HPDE6-E6E7 (cell line): Measurements from ENCODE around the gene SYNPO2.

Experiments used
- DNase-seq: peaks from one replicate; pipeline ENCODE4 v3.0.0; 2011; ENCODE audit warnings: missing footprints; ENCODE audit errors: extremely low spot score

Gene SYNPO2

DNA sequence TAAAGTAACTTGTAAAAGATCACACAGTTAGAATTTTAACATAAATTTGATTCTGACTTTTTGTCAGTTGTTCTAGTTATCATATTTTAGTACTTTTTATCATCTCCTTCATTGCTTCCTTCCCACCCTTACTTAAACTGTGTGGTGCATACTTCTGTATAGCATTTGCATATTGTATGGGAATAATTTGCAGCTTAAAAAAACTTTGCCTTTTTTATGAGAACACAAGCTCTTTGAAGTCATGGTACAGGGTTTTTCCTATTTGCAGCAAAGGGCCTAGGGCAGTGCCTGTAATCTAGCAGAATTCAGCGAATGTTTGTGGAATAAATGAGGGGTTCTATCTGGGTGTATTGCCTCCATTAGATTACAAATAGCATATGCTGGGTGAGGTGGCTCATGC is 41.6 kb downstream of the SYNPO2 start:
- DNase-seq, result no peak

DNA sequence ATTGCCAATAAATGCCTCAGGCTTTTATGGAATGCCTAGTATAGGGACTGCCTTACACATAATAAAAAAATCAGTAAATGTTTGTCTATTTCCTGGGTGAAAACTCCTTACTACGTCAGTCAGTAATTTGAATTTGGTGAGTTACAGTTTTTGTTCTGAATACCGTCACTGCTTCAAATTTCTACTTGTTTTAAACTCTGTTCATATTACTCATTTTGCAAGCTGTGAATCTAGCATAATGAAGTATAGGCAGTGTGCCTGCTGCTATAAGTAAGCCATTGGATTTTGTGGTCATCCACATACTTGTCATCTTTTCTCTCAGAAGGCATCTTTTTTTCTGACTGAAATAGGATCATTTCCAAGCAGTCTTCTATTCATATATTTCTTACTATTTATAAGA is 43.1 kb downstream of the SYNPO2 start:
- no peak for DNase-seq

DNA sequence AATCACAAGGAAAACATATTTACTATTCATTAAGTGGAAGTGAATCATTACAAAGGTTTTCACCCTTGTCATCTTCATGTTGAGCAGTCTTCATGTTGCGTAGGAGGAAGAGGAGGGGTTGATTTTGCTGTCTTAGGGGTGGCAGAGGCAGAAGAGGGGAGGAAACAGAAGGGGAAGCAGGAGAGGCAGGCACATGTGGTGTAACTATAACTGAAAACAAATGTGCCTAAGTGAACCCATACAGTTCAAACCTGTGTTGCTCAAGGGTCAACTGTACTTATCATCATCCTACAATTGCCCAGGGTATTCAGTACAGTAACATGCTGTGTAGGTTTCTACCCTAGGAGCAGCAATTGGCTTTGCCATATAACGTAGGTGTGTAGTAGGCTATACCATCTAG is 47.2 kb downstream of the SYNPO2 start:
- DNase-seq, result no peak

GRCh38 chr4:118936406-118936805 is 47.8 kb downstream of the SYNPO2 start:
- no peak for DNase-seq

- DNase-seq, result no peak
Measured at GRCh38 chr4:118939169-118939783, 50.6 kb downstream of the SYNPO2 start.

DNA sequence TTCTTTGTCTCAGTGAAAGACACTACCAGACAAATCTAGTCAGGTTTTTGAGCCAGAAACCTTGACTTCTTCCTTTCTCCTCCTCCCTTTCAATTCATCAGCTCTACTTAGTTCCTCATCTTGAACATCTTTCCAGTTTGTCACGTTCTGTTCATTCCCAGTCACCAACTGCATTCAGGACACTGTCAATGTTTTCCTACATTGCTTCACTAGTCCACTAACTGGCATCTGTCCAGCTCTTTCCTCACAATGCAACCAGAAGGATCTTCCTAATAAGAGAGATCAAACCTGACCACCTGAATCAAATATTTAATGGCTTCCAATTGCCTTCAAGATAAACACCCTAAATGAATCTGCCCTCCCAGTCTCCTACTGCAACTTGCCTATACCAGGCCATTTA is 52.5 kb downstream of the SYNPO2 start:
- no peak for DNase-seq

DNA sequence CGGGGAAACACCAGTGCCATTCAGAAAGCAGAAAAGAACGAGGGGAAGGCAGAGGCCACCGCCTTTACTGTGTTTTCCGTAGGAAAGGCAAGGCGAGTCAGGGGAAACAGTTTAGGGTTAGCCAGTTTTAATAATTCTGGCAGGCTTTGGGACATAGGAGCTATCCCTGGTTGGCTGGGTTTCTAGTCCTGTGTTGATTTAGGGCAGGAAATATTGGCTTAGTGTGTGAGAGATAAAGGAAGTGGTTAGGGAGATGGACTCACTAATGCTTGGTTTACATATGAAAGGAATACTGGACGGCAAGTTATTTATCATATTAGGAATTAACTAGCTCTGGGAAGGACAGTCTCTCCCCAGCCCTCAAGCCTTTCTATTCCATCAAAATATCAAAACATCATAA is 53.1 kb downstream of the SYNPO2 start:
- DNase-seq, result no peak

DNA sequence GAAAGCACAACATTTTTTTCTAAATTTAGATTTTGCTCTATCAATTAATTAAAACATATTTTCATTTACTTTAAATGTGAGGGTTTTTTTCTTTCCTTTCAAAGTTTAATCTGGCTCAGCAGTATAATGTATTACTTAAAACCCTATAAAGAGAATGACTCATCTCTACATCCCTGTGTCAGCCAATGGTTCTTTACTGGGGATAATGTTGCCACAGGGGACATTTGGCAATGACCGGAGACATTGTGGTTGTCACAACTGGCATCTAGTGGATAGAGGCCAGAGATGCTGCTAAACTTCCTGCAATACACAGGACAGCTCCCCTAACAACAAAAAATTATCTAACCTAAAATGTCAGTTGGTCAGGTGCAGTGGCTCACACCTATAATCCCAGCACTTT is 53.8 kb downstream of the SYNPO2 start:
- DNase-seq, result no peak

- no peak for DNase-seq
Measured at GRCh38 chr4:118947095-118947494, 58.4 kb downstream of the SYNPO2 start.

DNA sequence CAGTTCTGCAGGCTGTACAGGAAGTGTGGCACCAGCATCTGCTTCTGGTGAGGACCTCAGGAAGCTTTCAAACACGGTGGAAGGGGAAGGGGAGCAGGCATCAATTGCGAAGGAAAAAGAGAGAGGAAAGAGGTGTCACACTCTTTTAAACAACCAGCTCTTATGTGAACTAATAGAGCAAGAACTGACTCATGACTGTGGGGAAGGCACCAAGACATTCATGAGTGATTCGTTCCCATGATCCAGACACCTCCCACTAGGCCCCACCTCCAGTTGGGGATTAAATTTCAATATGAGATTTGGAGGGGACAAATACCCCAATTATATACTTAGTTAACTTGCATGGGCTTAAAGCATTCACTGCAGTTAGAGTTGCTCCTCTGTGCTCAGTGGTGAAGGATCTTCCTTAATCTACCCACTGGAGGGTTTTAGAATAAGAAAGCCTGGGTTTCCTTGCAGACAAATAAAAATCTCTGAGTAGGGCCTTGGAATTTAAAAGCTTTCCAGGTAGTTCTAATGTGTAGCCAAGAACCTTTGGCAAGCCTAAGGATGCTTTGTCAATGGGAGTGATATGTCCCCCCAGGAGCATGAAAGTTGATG is 60.0 kb downstream of the SYNPO2 start:
- no peak for DNase-seq

- DNase-seq, result no peak
Measured at GRCh38 chr4:118950224-118950623, 61.6 kb downstream of the SYNPO2 start.

DNA sequence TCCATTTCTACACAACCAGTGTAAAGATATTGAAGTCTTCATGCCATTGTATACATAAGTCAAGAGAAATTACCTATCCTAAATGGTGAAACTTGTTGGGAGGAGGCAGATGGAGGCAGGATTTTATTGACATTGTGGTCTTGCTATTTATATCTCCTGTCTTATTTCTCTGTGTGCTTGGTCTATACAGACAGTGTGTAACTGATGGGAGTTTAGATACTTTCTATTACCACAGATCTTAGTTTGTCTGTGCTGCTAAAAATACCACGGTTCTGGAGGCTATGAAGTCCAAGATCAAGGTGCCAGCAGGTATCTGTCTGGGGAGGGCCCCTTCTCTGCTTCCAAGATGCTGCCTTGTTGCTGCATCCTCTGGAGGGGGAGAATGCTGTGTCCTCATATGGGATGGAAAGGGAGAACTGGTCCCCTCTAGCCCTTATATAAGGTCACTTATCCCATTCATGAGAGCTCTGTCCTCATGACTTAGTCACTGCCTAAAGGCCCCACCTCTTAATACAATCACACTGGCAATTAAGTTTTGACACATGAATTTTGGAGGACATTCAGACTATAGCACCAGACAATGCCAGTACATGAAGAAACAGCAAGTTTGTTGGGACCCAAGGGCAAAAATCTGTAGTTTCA is 62.4 kb downstream of the SYNPO2 start:
- DNase-seq, result no peak

DNA sequence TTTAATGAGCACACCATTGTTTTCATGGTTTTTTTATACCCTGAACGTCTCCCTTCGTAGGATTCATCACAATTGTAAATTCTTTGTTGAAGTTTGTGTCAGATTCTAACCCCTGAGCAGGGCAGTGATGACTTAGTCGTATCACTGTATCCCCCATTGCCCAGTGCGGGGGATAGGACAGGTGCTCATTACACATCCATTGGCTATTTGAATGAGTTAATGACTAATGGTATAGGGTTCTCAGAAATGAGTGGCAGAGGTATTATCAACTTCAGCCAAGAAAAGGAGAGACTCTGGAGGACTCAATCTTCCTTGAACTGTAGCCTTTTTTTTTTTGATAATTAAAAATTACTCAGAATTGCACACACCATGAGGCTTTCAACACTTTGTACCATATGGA is 64.6 kb downstream of the SYNPO2 start:
- DNase-seq, result no peak

DNA sequence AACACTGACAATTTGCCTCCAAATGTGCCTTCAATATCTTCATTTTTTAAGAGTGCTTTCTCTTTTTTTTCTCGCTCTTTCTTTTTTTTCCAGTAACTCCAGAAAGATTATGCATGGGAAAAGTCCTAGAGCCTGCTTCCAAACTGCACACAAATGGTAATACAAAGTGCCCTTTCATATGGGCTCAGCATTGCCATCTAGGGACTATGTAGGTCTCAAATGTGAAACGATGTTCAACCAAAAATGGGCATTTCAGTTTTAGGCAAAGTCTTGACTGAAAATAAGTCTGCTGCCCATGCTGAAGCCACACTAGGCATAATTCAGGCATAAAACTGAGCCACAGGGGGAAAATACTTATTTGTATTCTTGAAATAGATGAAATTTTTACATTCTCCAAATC is 65.6 kb downstream of the SYNPO2 start:
- DNase-seq, result no peak

GRCh38 chr4:118955515-118955914 is 66.9 kb downstream of the SYNPO2 start:
- DNase-seq, result no peak

DNA sequence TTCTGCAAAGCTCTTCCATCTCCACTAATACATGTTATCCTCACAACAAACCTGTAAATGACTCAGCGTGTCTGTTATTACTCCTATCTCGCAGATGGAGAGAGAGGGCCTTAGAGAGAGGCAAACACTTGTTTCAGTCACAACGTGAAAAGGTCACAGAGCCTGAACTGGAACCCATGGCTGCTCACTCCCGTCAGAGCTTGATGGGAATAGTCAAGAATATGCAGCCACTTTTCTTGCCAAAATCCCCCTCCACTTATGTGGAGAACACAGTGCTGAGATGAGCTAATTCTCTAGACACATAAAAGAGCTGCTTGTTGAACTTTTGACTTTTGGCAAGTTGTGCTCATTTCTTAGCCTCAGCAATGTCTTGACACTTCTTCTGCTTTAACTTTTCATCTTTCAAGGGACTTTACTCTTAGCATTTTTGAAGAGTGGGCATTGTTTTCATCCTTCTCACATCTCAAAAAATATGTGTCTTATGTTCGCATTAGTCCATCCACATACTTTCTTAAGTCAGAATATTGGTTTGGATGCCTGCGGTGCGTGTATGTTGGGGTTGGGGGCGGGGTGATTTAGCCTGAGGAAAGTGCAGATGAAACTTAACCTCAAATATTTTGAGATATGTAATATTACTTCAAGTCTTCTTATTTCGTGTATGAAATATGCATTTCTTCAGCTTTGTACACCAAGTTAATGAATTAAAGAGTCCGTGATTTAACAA is 69.2 kb downstream of the SYNPO2 start:
- DNase-seq, result no peak

DNA sequence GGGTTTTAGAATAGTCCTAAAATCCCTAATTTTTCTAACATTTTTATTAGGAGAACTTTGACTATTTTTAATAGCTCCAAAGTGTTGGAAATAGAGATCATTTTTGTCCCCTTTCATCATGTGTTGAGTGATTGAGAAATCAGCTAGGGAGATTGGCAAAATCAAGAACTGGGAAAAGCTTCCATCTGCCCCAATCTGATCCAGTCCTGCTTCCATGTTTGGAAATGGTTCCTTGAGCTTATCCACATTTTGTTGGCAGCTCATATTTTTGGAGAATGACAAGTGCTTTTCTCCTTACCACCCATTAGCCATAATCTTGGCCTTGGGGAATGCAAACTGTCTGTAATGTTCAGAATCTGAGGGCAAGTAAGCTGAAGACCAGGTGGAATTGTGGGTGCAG is 73.9 kb downstream of the SYNPO2 start:
- no peak for DNase-seq

- no peak for DNase-seq
Measured at GRCh38 chr4:118964891-118965411, 76.3 kb downstream of the SYNPO2 start.

DNA sequence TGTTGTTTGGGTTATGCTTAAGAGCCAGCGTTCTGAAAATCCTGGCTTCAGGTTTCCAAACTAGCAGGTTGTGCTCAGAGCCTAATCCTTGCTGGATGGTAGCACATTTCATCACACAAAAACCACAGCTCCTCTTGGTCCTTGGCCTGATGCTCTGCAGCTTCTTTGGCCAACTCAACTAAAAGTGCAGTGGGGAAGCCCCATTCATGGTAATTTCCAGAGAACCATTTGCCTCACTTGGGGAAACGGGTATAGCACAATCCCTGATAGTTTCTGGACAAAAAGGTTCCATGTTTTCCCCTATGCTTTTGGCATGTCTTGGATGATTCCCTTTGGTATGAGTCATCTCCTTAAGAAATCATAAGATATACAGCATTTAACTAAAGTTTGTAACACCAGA is 78.7 kb downstream of the SYNPO2 start:
- DNase-seq, result no peak

DNA sequence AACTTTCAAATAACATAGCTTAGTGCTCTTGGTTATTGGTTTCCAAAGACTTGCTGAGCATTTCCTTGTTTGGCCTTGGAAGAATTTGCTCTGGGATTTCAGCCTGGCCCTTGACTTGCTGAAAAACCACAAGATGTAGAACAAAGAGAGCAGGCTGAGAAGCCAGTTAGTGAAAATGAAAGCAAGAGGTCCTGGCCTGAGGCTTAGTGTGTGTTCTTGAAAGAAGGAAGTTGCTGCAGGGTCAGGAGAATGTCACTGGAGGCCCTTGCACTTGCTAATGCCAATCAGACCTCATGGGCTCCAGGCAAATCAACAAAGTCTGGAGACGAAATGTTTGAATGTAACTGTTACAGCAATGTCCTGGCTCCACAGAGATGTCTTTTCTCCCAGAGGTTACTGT is 79.4 kb downstream of the SYNPO2 start:
- peak; percentile 58 for DNase-seq

DNA sequence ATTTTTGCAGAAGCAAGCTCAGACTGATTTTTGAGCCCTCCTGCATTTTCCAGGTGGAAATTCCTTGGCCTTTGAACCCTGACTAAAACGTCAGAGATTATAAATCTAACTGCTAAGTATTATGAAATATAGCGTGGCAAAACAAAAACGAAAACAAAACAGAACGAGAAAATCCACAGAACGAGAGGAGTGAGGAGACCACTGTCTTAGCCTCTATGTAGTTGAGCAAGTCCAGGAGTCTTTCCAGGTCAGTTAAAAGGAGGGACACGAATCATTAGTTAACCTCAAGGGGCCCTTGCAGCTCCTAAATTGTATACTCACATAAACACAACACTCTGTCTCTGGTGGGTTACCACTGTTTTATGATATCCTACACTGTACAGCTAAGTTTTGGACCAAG is 80.2 kb downstream of the SYNPO2 start:
- DNase-seq, result no peak

DNA sequence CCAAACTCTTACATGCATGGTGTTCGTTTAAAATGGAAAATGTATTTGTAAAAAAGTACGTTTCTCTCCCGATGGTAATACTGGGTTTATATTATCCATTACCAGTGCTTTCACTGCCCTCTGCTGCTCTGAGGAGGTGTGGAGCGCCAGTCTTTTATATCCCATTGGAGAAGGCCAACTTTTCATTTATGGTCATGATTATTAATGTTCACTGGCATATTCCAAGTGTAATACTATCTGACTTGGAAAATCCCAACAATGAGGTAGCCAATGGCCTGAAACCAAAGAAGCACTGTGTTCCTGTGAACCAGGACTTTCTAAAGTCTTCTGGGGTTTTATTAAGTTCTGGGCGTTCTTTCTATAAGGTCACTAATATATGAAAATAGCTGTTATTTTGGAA is 80.7 kb downstream of the SYNPO2 start:
- DNase-seq, result peak; percentile 47

GRCh38 chr4:118972167-118972566 is 83.5 kb downstream of the SYNPO2 start:
- no peak for DNase-seq
